ENCODE measurements around the gene ABHD17B. TPM values are rescaled to one million over a fixed set of nuclear protein-coding genes. Genes with fewer than 3 reads are reported as not detected.

ABHD17B gene
- total RNA-seq, 6 experiments from 2014 or later = 13.6 to 17.9 (median 15.5) TPM

- no peak for DNase-seq
- H3K9me3 Mint-ChIP-seq = no peaks in the 10 kb centered on the region
- H3K27me3 Mint-ChIP-seq (ENCODE audit: insufficient read depth) = peaks cover 2% of the 10 kb centered on the region; the same call in 1 of the 2 replicates
- no peak overlapping the region for H3K4me3 Mint-ChIP-seq
- H3K27ac Mint-ChIP-seq = no peak overlapping the region
- TF ChIP-seq CTCF (IDR thresholded peaks at IDR 0.05) = no peak
- peaks cover 45% of the 10 kb centered on the region for H3K4me1 Mint-ChIP-seq (ENCODE audit: low read depth)
- peaks cover 8% of the 10 kb centered on the region for H3K36me3 Mint-ChIP-seq (ENCODE audit: low read depth)
These were observed 15.9 kb downstream of the ABHD17B start for GRCh38 chr9:71895117-71895516.

DNA sequence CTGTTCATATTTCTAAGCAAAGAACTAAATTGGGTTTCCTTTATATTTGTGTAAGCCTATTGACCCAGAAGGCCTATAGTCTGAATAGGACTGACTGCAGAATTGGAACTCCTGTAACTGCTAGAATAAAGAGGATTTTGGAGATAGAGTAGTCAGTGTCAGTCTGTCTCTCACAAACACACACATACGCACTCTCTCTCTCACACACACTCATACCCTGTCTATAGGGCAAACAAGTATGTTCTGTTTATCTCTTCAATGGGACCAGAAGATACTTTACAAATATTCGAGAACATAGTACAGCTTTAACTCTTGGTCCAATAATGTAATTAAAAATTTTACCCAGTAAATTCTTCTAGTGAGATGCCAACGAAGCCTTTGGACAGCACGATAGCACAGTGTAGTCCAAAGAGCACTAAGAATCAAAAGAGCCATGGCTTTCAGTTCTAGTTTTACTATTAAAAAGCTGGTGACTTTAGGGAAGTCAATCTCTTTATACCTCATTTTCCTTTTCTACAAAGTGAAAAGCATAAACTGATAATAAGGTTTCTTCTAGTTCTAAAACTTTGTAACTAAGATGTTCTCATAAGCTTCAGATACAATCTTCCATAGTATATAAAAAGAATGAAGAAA, 19.3 kb downstream of the ABHD17B start:
- H3K9me3 Mint-ChIP-seq = no peaks in the 10 kb centered on the region
- peaks cover 25% of the 10 kb centered on the region for H3K4me1 Mint-ChIP-seq (ENCODE audit: low read depth)
- no peak overlapping the region for H3K27ac Mint-ChIP-seq
- H3K27me3 Mint-ChIP-seq (ENCODE audit: insufficient read depth) = peaks cover 2% of the 10 kb centered on the region; the same call in 1 of the 2 replicates
- DNase-seq = no peak
- no peak for TF ChIP-seq CTCF (IDR thresholded peaks at IDR 0.05)
- peaks cover 4% of the 10 kb centered on the region; the same call in 1 of the 2 replicates for H3K36me3 Mint-ChIP-seq (ENCODE audit: low read depth)
- no peak overlapping the region for H3K4me3 Mint-ChIP-seq

DNA sequence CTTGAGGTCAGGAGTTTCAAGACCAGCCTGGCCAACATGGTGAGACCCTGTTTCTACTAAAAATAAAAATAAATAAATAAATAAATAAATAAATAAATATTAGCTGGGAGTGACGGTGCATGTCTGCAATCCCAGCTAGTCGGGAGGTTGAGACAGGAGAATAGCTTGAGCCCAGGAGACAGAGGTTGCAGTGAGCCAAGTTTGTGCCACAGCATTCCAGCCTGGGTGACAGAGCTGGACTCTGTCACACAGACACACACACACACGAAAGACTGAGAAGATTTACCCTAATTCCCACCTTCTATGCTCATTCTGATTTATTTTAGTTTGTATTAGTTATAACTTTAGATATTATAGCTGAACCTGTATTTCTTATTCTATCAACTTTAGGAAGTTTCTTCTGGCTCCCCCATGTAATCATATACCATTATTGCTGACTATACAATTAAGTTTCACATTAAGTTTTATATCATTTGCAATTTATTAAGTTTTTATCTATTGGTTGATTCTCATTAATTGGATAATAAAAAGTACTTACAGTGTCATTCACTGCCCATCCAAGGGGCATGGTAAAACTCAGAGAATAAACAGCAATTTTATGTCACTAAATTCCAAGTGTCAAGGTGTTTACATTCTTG, 20.8 kb downstream of the ABHD17B start:
- no peak for TF ChIP-seq CTCF (IDR thresholded peaks at IDR 0.05)
- no peak for DNase-seq

GRCh38 chr9:71887362-71887761, 23.6 kb downstream of the ABHD17B start:
- peaks cover 8% of the 10 kb centered on the region for H3K4me1 Mint-ChIP-seq (ENCODE audit: low read depth)
- TF ChIP-seq CTCF (IDR thresholded peaks at IDR 0.05) = no peak
- no peaks in the 10 kb centered on the region for H3K27me3 Mint-ChIP-seq (ENCODE audit: insufficient read depth)
- H3K36me3 Mint-ChIP-seq (ENCODE audit: low read depth) = peaks cover 24% of the 10 kb centered on the region
- DNase-seq = no peak
- no peak overlapping the region for H3K27ac Mint-ChIP-seq
- H3K4me3 Mint-ChIP-seq = no peak overlapping the region
- H3K9me3 Mint-ChIP-seq = peaks cover 25% of the 10 kb centered on the region

More for the DNA sequence above, 20.8 kb downstream of the ABHD17B start:
- Mint-ChIP-seq H3K9me3 (no peaks in the 10 kb centered on the region), H3K27me3 (ENCODE audit: insufficient read depth) (peaks cover 2% of the 10 kb centered on the region; the same call in 1 of the 2 replicates), H3K4me1 (ENCODE audit: low read depth) (peaks cover 13% of the 10 kb centered on the region), H3K4me3 (no peak overlapping the region), H3K36me3 (ENCODE audit: low read depth) (peaks cover 4% of the 10 kb centered on the region), H3K27ac (no peak overlapping the region)

DNA sequence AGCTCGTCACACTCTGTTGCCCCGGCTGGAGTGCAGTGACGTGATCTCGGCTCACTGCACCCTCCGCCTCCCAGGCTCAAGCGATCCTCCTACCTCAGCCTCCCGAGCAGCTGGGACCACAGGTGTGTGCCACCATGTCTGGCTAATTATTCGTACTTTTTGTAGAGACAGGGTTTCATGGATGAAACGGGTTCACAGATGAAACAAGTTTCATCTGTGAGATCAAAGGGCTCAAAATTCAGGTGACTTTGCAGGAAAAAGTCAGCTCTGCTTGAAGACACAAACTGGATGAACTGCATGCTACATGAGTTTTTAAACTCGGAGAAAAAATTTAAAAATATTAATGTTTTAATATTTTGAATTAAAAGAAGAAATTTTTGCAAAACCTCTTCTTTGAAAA, 24.5 kb downstream of the ABHD17B start:
- Mint-ChIP-seq H3K36me3 (ENCODE audit: low read depth) (peaks cover 26% of the 10 kb centered on the region), H3K9me3 (peaks cover 31% of the 10 kb centered on the region), H3K4me1 (ENCODE audit: low read depth) (peaks cover 8% of the 10 kb centered on the region), H3K4me3 (no peak overlapping the region), H3K27me3 (ENCODE audit: insufficient read depth) (no peaks in the 10 kb centered on the region), H3K27ac (no peak overlapping the region)
- DNase-seq = no peak
- no peak for TF ChIP-seq CTCF (IDR thresholded peaks at IDR 0.05)

Measured in HFFc6 (cell line).